Mucosa of descending colon (tissue), 3 donors: ENCODE measurements around the gene AK8. TPM values are rescaled to one million over a fixed set of nuclear protein-coding genes. Genes with fewer than 3 reads are reported as not detected.

Experiments
- ATAC-seq: fragments of 200-7000 bp; cut with Tn5 transposase; one replicate; pipeline ENCODE4 v1.9.1; 2020; ENCODE audit warnings: mild to moderate bottlenecking, moderate library complexity
- DNase-seq, 3 donors: peaks; one replicate each; pipeline ENCODE4 v3.0.0-alpha.2; 2020
- H3K36me3 ChIP-seq: fragments of 200-600 bp; one replicate; pipeline ENCODE4 v1.8.0; 2021; ENCODE audit warnings: low read depth, mild to moderate bottlenecking
- H3K4me1 ChIP-seq: fragments of 200-600 bp; one replicate; pipeline ENCODE4 v1.8.0; 2021; ENCODE audit warnings: low read depth, mild to moderate bottlenecking
- H3K4me3 ChIP-seq: fragments of 200-600 bp; one replicate; pipeline ENCODE4 v1.8.0; 2021; ENCODE audit warnings: mild to moderate bottlenecking
- H3K9me3 ChIP-seq: fragments of 200-600 bp; one replicate; pipeline ENCODE4 v1.8.0; 2021; ENCODE audit warnings: mild to moderate bottlenecking
- intact Hi-C, 2 donors: fragments of 100-400 bp; cut with DNase I in 1 of 2; cut with micrococcal nuclease in 1 of 2; formaldehyde crosslinking; loops; one replicate each; pipeline versions ENCODE4 v1.11.0 to v1.11.1; 2022; cut with DNase I, micrococcal nuclease
- total RNA-seq, 3 donors: library from RNA; stranded (reverse); fragmentation: NEBNext Ultra II Directional in 2 of 3; extraction: Animal tissue kit (Norgen Biotek cat#: 25700) in 2 of 3; gene quantifications; one replicate each; pipeline versions ENCODE4 v1.2.1 to v1.2.4, GENCODE V29; 2021 to 2023
- TF ChIP-seq, protein P1 (sequence below): fragments of 200-600 bp; IDR thresholded peaks from one replicate; pipeline ENCODE4 v1.8.0; 2022; ENCODE audit warnings: antibody characterized with exemption, mild to moderate bottlenecking
- donor health status: DM: no; HTN: no; CAD: no; lungs with moderate emphysema.
- donor health status: DM: no; HTN: no; CAD: no.
- donor health status: DM: no; HTN: yes; CAD: no.

The AK8 gene
- total RNA-seq, 3 donors from 2014 or later: 0.96 to 2.0 TPM; not detected in 1

DNA sequence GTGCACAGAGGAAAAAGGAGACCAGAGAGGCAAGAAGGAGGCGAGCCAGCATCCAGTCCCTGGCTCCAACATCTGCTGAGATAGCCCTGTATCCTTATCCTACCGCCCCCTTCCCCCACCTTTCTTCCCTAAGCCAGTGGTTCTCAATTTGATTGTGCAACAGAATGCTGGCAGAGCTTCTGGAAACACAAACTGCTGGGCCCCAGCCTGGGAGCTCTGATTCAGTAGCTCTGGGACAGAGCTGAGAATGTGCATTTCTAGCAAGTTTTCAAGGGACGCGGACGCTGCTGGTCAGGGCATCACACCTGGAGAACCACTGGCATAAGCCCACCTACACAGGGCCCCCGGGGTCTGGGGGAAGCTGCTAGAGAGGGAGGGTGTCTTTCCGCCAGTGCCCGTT lies 21.1 kb downstream of the AK8 start:
- no peaks in the 10 kb centered on the region for H3K4me1 ChIP-seq
- intact Hi-C loops: no loop called here
- no peaks in the 10 kb centered on the region for H3K9me3 ChIP-seq
- H3K36me3 ChIP-seq: no peaks in the 10 kb centered on the region
- TF ChIP-seq, protein P1, sequence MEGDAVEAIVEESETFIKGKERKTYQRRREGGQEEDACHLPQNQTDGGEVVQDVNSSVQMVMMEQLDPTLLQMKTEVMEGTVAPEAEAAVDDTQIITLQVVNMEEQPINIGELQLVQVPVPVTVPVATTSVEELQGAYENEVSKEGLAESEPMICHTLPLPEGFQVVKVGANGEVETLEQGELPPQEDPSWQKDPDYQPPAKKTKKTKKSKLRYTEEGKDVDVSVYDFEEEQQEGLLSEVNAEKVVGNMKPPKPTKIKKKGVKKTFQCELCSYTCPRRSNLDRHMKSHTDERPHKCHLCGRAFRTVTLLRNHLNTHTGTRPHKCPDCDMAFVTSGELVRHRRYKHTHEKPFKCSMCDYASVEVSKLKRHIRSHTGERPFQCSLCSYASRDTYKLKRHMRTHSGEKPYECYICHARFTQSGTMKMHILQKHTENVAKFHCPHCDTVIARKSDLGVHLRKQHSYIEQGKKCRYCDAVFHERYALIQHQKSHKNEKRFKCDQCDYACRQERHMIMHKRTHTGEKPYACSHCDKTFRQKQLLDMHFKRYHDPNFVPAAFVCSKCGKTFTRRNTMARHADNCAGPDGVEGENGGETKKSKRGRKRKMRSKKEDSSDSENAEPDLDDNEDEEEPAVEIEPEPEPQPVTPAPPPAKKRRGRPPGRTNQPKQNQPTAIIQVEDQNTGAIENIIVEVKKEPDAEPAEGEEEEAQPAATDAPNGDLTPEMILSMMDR: no peak
- no peak overlapping the region for H3K4me3 ChIP-seq
- ATAC-seq (peak; percentile 47), DNase-seq (peak in 1 of 3 donors; percentile 48)

DNA sequence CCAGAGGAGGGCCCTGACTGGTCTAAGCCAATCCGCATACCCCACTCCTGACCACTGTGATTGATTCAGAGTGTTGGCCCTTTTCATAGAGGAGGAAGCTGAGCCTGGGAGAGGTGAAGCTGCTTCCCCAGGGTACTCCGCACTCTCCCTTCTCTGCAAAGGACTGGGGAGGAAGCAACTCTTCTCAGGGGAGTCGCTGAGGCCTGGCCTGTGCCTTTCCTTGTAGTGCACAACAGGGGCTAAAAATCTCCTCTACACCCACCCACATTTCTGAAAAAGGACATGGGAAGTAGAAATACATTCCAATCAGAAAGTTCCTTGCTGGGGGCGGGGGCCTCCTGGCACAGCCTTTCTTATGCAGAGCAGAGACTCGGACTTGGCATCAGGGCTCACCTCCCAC lies 22.2 kb downstream of the AK8 start:
- Histone ChIP-seq H3K36me3 (no peaks in the 10 kb centered on the region), H3K9me3 (no peaks in the 10 kb centered on the region), H3K4me3 (no peak overlapping the region), H3K4me1 (no peaks in the 10 kb centered on the region)
- intact Hi-C loops: no loop called here
- TF ChIP-seq, protein P1: no peak
- DNase-seq (no peak), ATAC-seq (no peak)

DNA sequence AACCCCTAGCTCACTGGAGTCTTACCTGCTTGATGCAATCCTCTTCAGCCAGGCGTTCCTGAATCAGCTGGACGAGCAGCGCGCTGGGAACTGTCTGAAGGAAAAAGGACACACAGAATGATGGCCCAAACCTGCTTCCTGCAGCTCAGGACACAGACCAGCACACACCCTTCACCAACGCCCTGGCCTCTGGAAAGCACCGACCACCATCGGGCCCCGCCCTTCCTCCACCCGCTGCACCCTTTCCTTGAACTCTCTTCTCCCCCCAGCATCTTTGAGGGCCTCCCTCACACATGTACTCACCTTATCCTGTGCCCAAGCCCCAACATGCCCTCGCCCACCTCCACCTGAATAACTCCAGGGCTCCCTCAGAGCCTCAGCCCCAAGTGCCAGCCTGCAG lies 23.3 kb downstream of the AK8 start:
- Histone ChIP-seq H3K4me1 (no peaks in the 10 kb centered on the region), H3K9me3 (no peaks in the 10 kb centered on the region), H3K36me3 (no peaks in the 10 kb centered on the region), H3K4me3 (no peak overlapping the region)
- DNase-seq (no peak), ATAC-seq (peak; percentile 39)
- intact Hi-C loops: no loop called here
- TF ChIP-seq, protein P1: no peak

DNA sequence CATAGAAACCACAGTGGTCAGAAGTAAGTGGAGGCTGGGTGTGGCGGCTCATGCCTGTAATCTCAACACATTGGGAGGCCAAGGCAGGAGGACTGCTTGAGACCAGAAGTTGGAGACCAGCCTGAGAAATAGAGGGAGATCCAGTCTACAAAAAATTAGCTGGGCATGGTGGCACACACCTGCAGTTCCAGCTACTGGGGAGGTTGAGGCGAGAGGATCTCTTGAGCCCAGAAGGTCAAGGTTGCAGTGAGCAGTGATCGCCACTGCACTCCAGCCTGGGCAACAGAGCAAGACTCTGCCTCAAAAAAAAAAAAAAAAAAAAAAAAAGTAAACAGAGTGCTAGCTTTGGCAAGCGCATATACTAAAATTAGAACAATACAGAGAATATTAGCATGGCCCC lies 24.6 kb downstream of the AK8 start:
- H3K4me1 ChIP-seq: no peaks in the 10 kb centered on the region
- no peaks in the 10 kb centered on the region for H3K36me3 ChIP-seq
- TF ChIP-seq, protein P1: no peak
- ATAC-seq (no peak), DNase-seq (no peak)
- no peak overlapping the region for H3K4me3 ChIP-seq
- intact Hi-C loops: no loop called here
- no peaks in the 10 kb centered on the region for H3K9me3 ChIP-seq

DNA sequence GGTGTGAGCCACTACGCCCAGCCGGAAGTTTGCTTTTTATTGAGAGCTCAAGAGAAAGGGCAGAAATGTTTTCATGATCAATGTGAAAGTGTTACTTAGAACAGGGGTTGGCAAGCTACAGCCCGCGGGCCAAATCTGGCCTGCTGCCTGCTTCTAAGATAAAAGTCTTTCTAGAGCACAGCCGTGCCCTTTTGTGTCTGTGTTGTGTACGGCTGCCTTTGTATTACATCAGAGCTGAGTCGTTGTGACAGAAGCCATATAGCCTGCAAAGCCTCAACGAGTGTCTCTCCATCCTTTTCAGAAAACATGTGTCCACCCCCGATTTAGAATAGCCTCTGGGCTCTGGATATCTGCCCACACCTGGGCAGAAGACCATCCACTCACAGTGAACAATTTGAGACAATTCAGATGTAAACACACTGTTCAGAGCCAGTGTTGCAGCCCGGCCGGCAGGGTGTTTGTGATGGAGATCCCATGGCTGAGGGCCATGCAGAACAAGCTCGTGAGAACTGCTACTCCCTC lies 28.8 kb downstream of the AK8 start:
- no peaks in the 10 kb centered on the region for H3K36me3 ChIP-seq
- DNase-seq (peak in 2 of 3 donors; percentile 51 to 55), ATAC-seq (peak; percentile 77)
- H3K9me3 ChIP-seq: no peaks in the 10 kb centered on the region
- TF ChIP-seq, protein P1: no peak
- H3K4me1 ChIP-seq: no peaks in the 10 kb centered on the region
- H3K4me3 ChIP-seq: no peak overlapping the region
- intact Hi-C loops: no loop called here
